ENCODE measurements around the gene ANKRD52.

- TF ChIP-seq CTCF (IDR thresholded peaks at IDR 0.05; ENCODE audit: low read depth, low read length, poor library complexity, severe bottlenecking) = peak; percentile 66
- no peak for TF ChIP-seq EZH2phosphoT487 (IDR thresholded peaks at IDR 0.05; ENCODE audit: borderline replicate concordance, low read length)
Measured at GRCh38 chr12:56258068-56258819, at the start of gene ANKRD52.

All from DOHH2 (cell line).